ENCODE results near the gene DCLK1.

The DCLK1 gene

DNA sequence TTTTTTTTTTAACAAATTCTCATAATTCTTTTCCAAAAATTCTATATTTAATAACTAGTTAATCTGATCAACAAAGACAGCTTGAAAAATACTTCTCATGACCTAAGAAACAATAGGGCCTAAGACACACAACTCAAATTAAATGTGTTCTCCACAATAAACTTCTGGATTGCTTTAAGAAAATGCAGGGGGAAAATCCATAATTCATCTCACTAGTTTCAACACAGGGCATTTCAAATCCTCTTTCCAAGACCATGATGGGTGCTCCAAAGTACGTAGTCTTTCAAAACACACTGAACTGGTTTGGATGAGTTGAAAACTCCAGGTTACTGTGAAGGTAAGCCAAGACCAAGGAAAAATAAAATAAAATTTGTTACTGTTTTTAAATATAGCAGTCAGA lies 62.6 kb downstream of the DCLK1 start:
- no peak overlapping the region for H3K4me3 ChIP-seq (ENCODE audit: low read depth, low read length)
- DNase-seq (ENCODE audit: low read depth) = no peak
- TF ChIP-seq, protein P1, sequence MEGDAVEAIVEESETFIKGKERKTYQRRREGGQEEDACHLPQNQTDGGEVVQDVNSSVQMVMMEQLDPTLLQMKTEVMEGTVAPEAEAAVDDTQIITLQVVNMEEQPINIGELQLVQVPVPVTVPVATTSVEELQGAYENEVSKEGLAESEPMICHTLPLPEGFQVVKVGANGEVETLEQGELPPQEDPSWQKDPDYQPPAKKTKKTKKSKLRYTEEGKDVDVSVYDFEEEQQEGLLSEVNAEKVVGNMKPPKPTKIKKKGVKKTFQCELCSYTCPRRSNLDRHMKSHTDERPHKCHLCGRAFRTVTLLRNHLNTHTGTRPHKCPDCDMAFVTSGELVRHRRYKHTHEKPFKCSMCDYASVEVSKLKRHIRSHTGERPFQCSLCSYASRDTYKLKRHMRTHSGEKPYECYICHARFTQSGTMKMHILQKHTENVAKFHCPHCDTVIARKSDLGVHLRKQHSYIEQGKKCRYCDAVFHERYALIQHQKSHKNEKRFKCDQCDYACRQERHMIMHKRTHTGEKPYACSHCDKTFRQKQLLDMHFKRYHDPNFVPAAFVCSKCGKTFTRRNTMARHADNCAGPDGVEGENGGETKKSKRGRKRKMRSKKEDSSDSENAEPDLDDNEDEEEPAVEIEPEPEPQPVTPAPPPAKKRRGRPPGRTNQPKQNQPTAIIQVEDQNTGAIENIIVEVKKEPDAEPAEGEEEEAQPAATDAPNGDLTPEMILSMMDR (conservative IDR thresholded peaks at IDR 0.05; ENCODE audit: low read depth, low read length) = no peak

DNA sequence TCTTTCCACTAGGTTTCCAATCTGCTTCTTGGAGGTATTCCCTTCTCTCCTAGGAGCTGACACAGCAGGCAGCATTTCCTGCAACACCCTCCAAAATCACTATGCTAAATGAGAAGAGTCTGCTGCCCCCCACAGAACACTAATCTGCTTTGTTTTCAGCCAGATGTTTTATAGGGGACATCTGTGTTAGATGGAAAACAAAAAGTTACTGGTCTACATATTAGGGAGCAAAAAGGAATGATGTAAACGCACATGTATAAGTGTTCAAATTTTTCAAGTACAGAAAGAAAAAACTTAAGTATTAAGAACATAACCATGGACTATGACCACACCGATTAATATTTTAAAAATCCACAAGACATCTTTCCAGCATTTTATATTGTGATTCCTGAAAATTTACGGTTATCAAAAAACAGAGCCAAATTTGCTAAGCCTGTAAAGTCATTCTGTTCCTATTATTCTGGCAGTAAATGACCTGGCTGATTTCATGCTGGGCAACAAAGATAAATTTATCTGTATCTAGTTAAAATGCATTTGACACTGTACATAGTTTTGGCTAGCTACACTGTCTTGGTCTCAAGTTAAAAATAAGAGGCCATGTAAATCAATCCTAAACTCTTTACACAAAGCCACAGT lies 63.3 kb downstream of the DCLK1 start:
- no peak overlapping the region for H3K4me3 ChIP-seq (ENCODE audit: low read depth, low read length)
- TF ChIP-seq, protein P1 (conservative IDR thresholded peaks at IDR 0.05; ENCODE audit: low read depth, low read length) = no peak
- no peak for DNase-seq (ENCODE audit: low read depth)

DNA sequence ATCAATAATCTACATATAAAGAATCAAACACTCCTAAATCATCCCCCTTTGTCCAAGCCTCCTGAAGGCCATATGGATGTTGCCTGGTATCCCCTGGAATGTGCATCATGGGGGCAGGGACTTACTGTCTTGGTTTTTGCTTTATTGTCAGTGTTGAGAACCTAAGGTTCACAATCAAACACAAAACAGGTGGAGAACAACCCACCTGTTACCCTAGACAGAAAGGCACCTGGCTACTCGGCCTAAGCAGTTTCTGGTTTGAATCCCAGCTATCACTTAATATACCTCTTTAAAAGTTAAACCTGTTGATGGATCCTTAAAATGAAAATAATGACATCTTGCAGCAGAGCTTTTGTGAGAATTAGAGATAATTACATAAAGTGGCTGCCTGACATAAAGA lies 68.9 kb downstream of the DCLK1 start:
- H3K4me3 ChIP-seq (ENCODE audit: low read depth, low read length) = no peak overlapping the region
- TF ChIP-seq, protein P1 (conservative IDR thresholded peaks at IDR 0.05; ENCODE audit: low read depth, low read length) = no peak
- DNase-seq (ENCODE audit: low read depth) = no peak

DNA sequence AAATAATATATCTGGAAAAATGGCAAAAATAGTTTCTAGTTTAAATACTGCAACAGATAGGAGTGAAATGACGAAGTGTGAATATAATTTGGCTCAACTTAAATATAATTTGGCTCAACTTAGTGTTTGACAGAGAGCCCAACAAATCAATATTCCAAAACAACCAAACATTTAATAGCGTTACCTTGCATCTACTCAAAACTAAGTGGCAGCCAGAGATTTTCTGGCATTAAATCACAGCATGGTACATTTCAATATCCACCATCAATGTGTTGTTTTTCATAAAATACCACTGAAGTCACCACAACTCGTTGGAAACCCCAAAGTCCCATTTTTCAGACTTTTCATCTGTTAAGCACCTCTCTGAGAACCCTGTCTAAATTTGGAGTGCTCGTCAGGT lies 69.6 kb downstream of the DCLK1 start:
- no peak for DNase-seq (ENCODE audit: low read depth)
- H3K4me3 ChIP-seq (ENCODE audit: low read depth, low read length) = no peak overlapping the region
- TF ChIP-seq, protein P1 (conservative IDR thresholded peaks at IDR 0.05; ENCODE audit: low read depth, low read length) = no peak

DNA sequence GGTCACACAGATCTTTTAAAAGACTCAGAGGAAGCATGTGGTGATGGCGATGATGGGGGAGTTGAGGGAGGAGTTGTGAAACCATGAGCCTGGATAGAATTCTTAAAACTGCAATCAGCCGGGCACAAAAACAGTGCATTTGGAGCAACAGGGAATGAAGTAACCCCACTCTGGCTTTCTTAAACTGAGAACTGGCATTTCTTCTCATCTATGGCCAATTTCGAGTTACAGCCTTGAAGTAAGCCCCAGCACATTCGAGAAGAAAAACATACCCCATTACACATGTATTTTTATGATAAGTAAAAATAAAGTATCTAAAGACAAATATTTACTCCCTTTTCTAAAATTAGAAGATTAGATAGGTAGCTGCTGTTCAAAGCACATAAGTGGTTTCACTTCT lies 70.1 kb downstream of the DCLK1 start:
- H3K4me3 ChIP-seq (ENCODE audit: low read depth, low read length) = no peak overlapping the region
- TF ChIP-seq, protein P1 (conservative IDR thresholded peaks at IDR 0.05; ENCODE audit: low read depth, low read length) = no peak
- no peak for DNase-seq (ENCODE audit: low read depth)

DNA sequence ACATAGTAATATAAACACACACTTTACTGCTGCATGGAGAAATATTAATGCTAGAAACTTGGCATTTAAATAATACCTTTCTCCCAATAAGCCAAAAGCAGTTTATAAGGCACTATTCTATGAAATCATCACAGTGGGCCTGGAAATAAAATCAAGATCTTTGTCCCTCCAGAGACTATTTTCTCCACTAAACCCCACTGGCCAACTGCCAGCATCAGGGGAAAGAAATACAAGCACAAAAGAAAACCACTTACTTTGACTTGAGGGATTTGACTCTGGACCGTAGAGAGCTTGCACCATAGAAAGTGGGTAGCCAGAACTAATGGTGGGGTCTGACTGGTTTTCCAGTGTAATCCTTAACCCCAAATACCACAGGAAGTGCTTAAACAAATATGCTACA lies 71.9 kb downstream of the DCLK1 start:
- TF ChIP-seq, protein P1 (conservative IDR thresholded peaks at IDR 0.05; ENCODE audit: low read depth, low read length) = no peak
- DNase-seq (ENCODE audit: low read depth) = no peak
- H3K4me3 ChIP-seq (ENCODE audit: low read depth, low read length) = no peak overlapping the region

DNA sequence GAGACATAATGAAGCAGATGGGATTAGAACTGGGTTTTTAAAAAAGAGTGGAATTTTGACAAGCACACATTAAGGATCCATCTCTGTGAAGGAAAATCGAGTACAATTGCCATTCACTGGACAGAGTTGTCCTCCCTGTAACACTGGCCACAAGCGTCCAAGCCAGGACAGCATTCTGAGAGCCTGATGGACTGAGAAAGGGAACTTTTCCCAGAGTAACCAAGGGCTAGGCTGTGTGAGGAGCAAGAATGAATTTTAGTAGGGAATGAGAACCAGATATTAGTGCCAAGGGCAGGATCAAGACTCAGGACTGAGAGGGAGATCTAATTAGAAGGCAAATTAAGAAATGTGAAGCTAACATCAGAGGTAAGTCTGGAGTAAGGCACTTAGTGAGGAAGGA lies 73.1 kb downstream of the DCLK1 start:
- no peak for DNase-seq (ENCODE audit: low read depth)
- H3K4me3 ChIP-seq (ENCODE audit: low read depth, low read length) = no peak overlapping the region
- TF ChIP-seq, protein P1 (conservative IDR thresholded peaks at IDR 0.05; ENCODE audit: low read depth, low read length) = no peak
